Thoracic aorta (tissue), 2 donors: Measurements from ENCODE around the gene CLSTN2. TPM values are rescaled to one million over a fixed set of nuclear protein-coding genes. Genes with fewer than 3 reads are reported as not detected.

Source experiments
- ATAC-seq: fragments of 150-250 bp; one replicate; pipeline ENCODE4 v1.8.0; 2017; ENCODE audit warnings: low read depth; ENCODE audit not compliant: insufficient number of reproducible peaks, low FRiP score
- DNase-seq: peaks from one replicate; pipeline ENCODE4 v3.0.0-alpha.2; 2020; ENCODE audit warnings: low spot score
- H3K27ac ChIP-seq, 2 donors: fragments of 200-600 bp; sonication (generic); 1 replicate in 1 of 2; 2 replicates in 1 of 2; pipeline ENCODE4 v1.5.1; 2016; ENCODE audit warnings: mild to moderate bottlenecking in 2 of 2, moderate library complexity in 2 of 2
- H3K27me3 ChIP-seq: fragments of 200-600 bp; sonication (generic); replicated peaks from 2 replicates; pipeline ENCODE4 v1.6.0; 2016; ENCODE audit warnings: mild to moderate bottlenecking; ENCODE audit not compliant: insufficient read depth
- H3K36me3 ChIP-seq: fragments of 200-600 bp; sonication (generic); one replicate; pipeline ENCODE4 v1.5.1; 2016
- H3K4me1 ChIP-seq, 2 donors: fragments of 200-600 bp; sonication (generic); 1 replicate in 1 of 2; 2 replicates in 1 of 2; pipeline versions ENCODE4 v1.5.1 to v1.6.0; 2016; ENCODE audit warnings: low read depth in 2 of 2, mild to moderate bottlenecking in 1 of 2; ENCODE audit not compliant: control insufficient read depth in 1 of 2
- H3K4me3 ChIP-seq: fragments of 200-600 bp; sonication (generic); 2 replicates; pipeline ENCODE4 v1.5.1; 2016; ENCODE audit warnings: mild to moderate bottlenecking
- H3K9me3 ChIP-seq: fragments of 200-600 bp; sonication (generic); 2 replicates; pipeline ENCODE4 v1.5.1; 2016
- CTCF ChIP-seq: fragments of 200-600 bp; sonication (generic); IDR thresholded peaks from one replicate; pipeline ENCODE4 v1.5.1; 2019; ENCODE audit warnings: antibody characterized with exemption
- total RNA-seq, 2 donors: library from RNA; depleted of rRNA; stranded (reverse); fragments of >200 nt; gene quantifications; one replicate each; pipeline versions ENCODE4 v1.1.0 to v1.2.3, GENCODE V29; 2016

CLSTN2 gene
- 10 to 100 TPM in 1 of 2 donors, 1 to 10 TPM in 1; 7.6 to 15.7 TPM for total RNA-seq

DNA sequence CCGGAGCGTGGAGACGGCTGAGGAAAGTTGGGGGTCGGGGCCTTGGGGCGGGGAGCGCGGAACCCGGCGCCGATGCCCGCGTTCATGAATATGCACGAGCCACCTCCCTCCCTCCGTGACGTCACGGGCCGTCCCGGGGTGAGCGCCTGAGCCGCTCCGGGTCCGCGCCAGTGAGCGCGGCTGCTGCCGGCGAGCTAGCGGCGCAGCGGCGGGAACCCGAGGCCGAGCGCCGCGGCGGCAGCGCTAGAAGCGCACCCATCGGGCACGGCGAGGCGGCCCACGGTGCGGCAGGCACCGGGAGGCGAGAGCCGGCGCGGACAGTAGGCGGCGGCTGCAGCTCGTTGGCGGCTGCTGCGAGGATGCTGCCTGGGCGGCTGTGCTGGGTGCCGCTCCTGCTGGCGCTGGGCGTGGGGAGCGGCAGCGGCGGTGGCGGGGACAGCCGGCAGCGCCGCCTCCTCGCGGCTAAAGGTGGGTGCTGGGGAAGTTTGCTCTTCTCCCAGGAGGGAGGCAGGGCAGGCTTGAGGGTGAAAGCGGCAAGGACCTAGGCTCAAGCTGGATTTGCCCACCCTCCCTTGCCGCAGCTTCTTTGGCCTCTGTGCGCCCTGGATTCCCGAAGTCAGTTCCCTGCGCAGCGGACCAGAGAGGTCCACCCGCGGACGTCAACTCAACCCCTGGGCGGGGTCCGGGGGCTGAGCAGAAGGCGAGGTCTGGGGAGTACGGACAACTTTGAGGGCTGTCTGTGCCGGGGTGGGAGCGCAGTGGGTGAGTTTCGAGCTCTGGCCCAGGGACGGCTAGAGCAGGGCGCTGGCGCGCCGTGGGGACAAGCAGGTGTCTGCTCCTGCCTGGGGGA, at the start of gene CLSTN2:
TSS of gene CLSTN2 (plus strand) at position 170 of the 850 bp plus-strand sequence.
- DNase-seq (no peak), ATAC-seq (no peak)
- no peak for TF ChIP-seq CTCF
- Histone ChIP-seq H3K4me3 (peak within 1 kb of the TSS; percentile 72), H3K9me3 (no peaks in the 10 kb centered on the region), H3K4me1 (peaks cover 6 to 24% of the 10 kb centered on the region in 2 donors), H3K36me3 (no peaks in the 10 kb centered on the region), H3K27ac (no peak within 1 kb of the TSS), H3K27me3 (no peaks in the 10 kb centered on the region)

DNA sequence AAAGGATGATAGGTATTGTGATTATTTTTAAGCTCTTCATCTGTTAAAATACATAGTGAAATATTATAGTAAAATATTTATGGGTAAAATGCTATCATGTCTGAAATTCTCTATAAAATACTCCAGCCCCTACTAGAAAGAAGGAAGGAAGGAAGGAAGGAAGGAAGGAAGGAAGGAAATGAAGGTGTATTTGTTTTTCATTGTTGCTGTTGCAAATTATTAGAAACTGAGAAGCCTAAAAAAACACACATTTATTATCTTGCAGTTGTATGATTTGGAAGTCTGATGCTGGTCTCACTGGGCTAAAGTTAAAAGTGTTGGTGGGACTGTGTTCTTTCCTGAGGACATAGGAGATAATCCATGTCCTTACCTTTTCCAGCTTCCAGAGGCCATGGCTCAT, 47.6 kb upstream of the CLSTN2 start:
- Histone ChIP-seq H3K4me3 (no peak overlapping the region), H3K9me3 (no peaks in the 10 kb centered on the region), H3K27me3 (no peaks in the 10 kb centered on the region), H3K4me1 (no peaks in the 10 kb centered on the region), H3K27ac (no peak overlapping the region), H3K36me3 (no peaks in the 10 kb centered on the region)
- DNase-seq (no peak), ATAC-seq (no peak)
- TF ChIP-seq CTCF = no peak

DNA sequence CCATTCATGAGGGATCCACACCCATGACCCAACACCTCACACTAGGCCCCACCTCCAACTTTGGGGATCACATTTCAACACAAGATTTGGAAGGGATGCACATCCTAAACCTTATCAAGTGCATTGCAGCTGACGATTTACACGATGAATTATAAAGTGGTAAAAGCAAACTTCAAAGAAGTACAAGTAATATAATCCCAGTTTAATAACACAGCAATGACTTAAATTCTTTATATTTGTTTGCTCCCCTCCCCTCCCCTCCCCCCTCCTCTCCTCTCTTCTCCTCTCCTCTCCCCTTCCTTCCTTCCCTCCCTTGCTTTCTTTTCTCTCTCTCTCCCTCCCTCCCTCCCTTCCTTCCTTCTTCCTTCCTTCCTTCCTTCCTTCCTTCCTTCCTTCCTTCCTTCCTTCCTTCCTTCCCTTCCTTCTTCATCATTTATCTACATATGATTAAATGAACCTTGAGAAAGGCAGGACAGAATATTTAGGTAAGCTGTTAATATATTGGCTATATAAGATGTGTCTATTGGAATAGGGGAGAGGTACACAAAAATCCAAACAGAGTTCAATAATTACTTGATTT, 46.3 kb upstream of the CLSTN2 start:
- H3K4me1 ChIP-seq = no peaks in the 10 kb centered on the region
- no peak overlapping the region for H3K4me3 ChIP-seq
- no peak for TF ChIP-seq CTCF
- no peaks in the 10 kb centered on the region for H3K27me3 ChIP-seq
- no peaks in the 10 kb centered on the region for H3K9me3 ChIP-seq
- H3K36me3 ChIP-seq = no peaks in the 10 kb centered on the region
- H3K27ac ChIP-seq = no peak overlapping the region
- ATAC-seq (no peak), DNase-seq (no peak)

- DNase-seq (no peak), ATAC-seq (no peak)
- H3K36me3 ChIP-seq = no peaks in the 10 kb centered on the region
- H3K9me3 ChIP-seq = no peaks in the 10 kb centered on the region
- H3K4me3 ChIP-seq = no peak overlapping the region
- TF ChIP-seq CTCF = no peak
- H3K27me3 ChIP-seq = no peaks in the 10 kb centered on the region
- no peak overlapping the region for H3K27ac ChIP-seq
- no peaks in the 10 kb centered on the region for H3K4me1 ChIP-seq
Observed at GRCh38 chr3:139893267-139893962, 41.6 kb upstream of the CLSTN2 start.

DNA sequence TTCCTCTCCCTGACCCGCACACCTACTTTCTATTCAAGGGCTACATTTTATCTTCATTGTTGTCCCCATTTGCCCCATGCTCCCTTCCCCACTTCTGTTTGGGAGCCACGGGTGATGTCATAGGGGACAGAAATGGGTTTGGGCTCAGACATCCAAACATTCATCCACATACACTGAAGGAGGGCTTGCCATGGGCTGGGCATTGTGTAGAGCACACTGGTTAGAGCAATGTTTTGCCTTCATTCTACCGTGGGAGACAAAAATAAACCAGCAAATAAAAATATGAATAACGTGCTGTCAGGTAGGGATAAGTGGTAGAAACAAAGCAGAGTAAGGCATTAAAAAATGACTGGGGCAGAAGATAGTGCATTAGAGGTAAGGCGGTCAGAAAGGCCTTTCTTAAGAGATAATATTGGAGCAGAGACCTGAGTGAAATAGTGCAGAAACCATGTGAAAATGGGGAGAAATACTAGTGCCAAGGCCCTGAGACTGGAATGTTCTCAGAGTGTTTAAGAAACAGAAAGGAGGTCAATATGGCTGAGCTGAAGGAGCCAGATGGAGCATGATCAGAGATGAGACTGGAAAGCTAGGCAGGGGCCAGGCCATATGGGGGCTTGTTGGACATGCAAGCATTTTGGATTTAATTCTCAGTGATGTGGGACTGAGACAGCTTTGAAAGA, 40.9 kb upstream of the CLSTN2 start:
- Histone ChIP-seq H3K27me3 (no peaks in the 10 kb centered on the region), H3K4me1 (no peaks in the 10 kb centered on the region), H3K4me3 (no peak overlapping the region), H3K36me3 (no peaks in the 10 kb centered on the region), H3K27ac (no peak overlapping the region), H3K9me3 (no peaks in the 10 kb centered on the region)
- ATAC-seq (no peak), DNase-seq (no peak)
- no peak for TF ChIP-seq CTCF
